K562 (cell line): ENCODE results near the gene STC2. TPM values are rescaled to one million over a fixed set of nuclear protein-coding genes. Genes with fewer than 3 reads are reported as not detected.
A peak's percentile ranks its signal among the peaks of the same experiment; 100 is the strongest.

ENCODE experiments used
- ATAC-seq: fragments of 200-7000 bp; cut with Tn5 transposase; 3 replicates; pipeline ENCODE4 v1.9.1; 2020; ENCODE audit warnings: moderate library complexity
- BruUV-seq: library from RNA; stranded (reverse); fragments of 400-500 nt; replicated peaks from 2 replicates; lab custom pipeline; 2021; lab: Mats Ljungman, UMichigan
- CTCF ChIA-PET: fragments of 300-600 bp; formaldehyde crosslinking; extraction: SDS; loops from one replicate; lab custom pipeline; 2021; ENCODE audit warnings: low intra/inter-chr PET ratio; lab: Yijun Ruan, JAX
- POLR2A ChIA-PET: fragments of 300-600, 350-650 bp; sonication (Branson Sonifier 250); formaldehyde crosslinking; extraction: SDS; loops from one replicate; lab custom pipeline; 2021; ENCODE audit warnings: antibody characterized with exemption, inconsistent platforms; lab: Yijun Ruan, JAX
- DNase-seq, 4 experiments: peaks; one replicate each; pipeline versions ENCODE4 v3.0.0 to v3.0.0-alpha.2; 2011 to 2018; ENCODE audit warnings: low spot score in 3 of 4, mixed read lengths in 3 of 4; ENCODE audit errors: extremely low read depth in 1 of 4
- FAIRE-seq: peaks from 2 replicates; lab custom pipeline; 2011; peaks lifted over from hg19 to GRCh38; lab: Jason Lieb, UNC
- H2AFZ ChIP-seq: 2 replicates; pipeline ENCODE4 v1.6.0; 2011; ENCODE audit warnings: low read depth, low read length, control low read depth, inconsistent platforms
- H3K27ac ChIP-seq: fragments of 200-600 bp; 3 replicates; pipeline ENCODE4 v1.8.0; 2011; ENCODE audit warnings: low read depth, mild to moderate bottlenecking, control low read depth, inconsistent platforms, low read length, moderate library complexity, mixed read lengths; ENCODE audit errors: extremely low read depth
- H3K27me3 ChIP-seq, 2 experiments: fragments of 300-600 bp in 1 of 2; 2 replicates in 1 of 2; 3 replicates in 1 of 2; pipeline versions ENCODE4 v1.6.0 to v1.8.0; 2011; ENCODE audit warnings: inconsistent platforms in 2 of 2, low read length in 2 of 2, mild to moderate bottlenecking in 1 of 2, mixed read lengths in 1 of 2, moderate library complexity in 1 of 2; ENCODE audit not compliant: control insufficient read depth in 2 of 2, insufficient read depth in 2 of 2
- H3K36me3 ChIP-seq: fragments of 300-600 bp; 3 replicates; pipeline ENCODE4 v1.8.0; 2011; ENCODE audit warnings: mild to moderate bottlenecking, low read length, inconsistent platforms; ENCODE audit not compliant: control insufficient read depth, insufficient read depth
- H3K4me1 ChIP-seq, 2 experiments: fragments of 200-600 bp in 1 of 2; replicated peaks in 1 of 2; 2 replicates in 1 of 2; 3 replicates in 1 of 2; pipeline versions ENCODE4 v1.5.1 to v1.8.0; 2011; ENCODE audit warnings: inconsistent platforms in 2 of 2, low read length in 2 of 2, mild to moderate bottlenecking in 1 of 2, mixed read lengths in 1 of 2, moderate library complexity in 1 of 2; ENCODE audit not compliant: control insufficient read depth in 2 of 2, insufficient read depth in 2 of 2
- H3K4me2 ChIP-seq: 2 replicates; pipeline ENCODE4 v1.6.1; 2011; ENCODE audit warnings: low read length, control low read depth, inconsistent platforms, mixed read lengths; ENCODE audit not compliant: insufficient read depth
- H3K4me3 ChIP-seq: fragments of 200-600 bp; sonication (generic), shearing (Covaris generic); 2 replicates; pipeline ENCODE4 v1.5.1; 2016; ENCODE audit warnings: control low read depth, inconsistent platforms
- H3K79me2 ChIP-seq: fragments of 200-600 bp; 3 replicates; pipeline ENCODE4 v1.8.0; 2011; ENCODE audit warnings: low read length, inconsistent platforms; ENCODE audit not compliant: control insufficient read depth, insufficient read depth
- H3K9ac ChIP-seq, 2 experiments: 2 replicates each; pipeline versions ENCODE4 v1.6.0 to v1.6.1; 2011; ENCODE audit warnings: low read depth in 2 of 2, low read length in 2 of 2, control low read depth in 1 of 2, inconsistent platforms in 1 of 2, mild to moderate bottlenecking in 1 of 2, mixed read lengths in 1 of 2; ENCODE audit not compliant: insufficient read depth in 1 of 2
- H3K9me1 ChIP-seq: one replicate; pipeline ENCODE4 v1.6.0; 2011; ENCODE audit warnings: inconsistent platforms, mild to moderate bottlenecking, low read length, moderate library complexity; ENCODE audit not compliant: control insufficient read depth, insufficient read depth
- H3K9me3 ChIP-seq: replicated peaks from 2 replicates; pipeline ENCODE4 v1.5.1; 2011; ENCODE audit warnings: low read depth, low read length, inconsistent platforms; ENCODE audit not compliant: control insufficient read depth, insufficient read depth
- H4K20me1 ChIP-seq: replicated peaks from 2 replicates; pipeline ENCODE4 v1.6.1; 2011; ENCODE audit warnings: low read length, inconsistent platforms, mixed read lengths; ENCODE audit not compliant: control insufficient read depth, insufficient read depth
- CREB3L1 ChIP-seq: fragments of 450-650 bp; IDR thresholded peaks from 2 replicates; pipeline ENCODE4 v1.6.1; 2014; ENCODE audit warnings: low read depth, mild to moderate bottlenecking, moderate library complexity, borderline replicate concordance
- ESRRA ChIP-seq: fragments of 450-650 bp; IDR thresholded peaks from 2 replicates; pipeline ENCODE4 v1.6.1; 2014; ENCODE audit warnings: low read depth, mild to moderate bottlenecking, moderate library complexity, borderline replicate concordance
- HDGF ChIP-seq: fragments of 450-650 bp; IDR thresholded peaks from 2 replicates; pipeline ENCODE4 v1.6.1; 2016
- RFX1 ChIP-seq: fragments of 450-650 bp; IDR thresholded peaks from 2 replicates; pipeline ENCODE4 v1.6.1; 2016; ENCODE audit warnings: mild to moderate bottlenecking, moderate library complexity
- ZC3H11A ChIP-seq: IDR thresholded peaks from 2 replicates; pipeline ENCODE4 v1.6.1; 2012; ENCODE audit warnings: low read depth, low read length, improper control_type of control experiment
- ZNF778 ChIP-seq: fragments of 450-650 bp; formaldehyde crosslinking; IDR thresholded peaks from 2 replicates; pipeline ENCODE4 v1.4.0; 2020; ENCODE audit warnings: mild to moderate bottlenecking, moderate library complexity
- WGBS: fragments of 100-300 bp; shearing (Covaris generic); methylation state at CpG from one replicate; pipeline ENCODE4 v1.1.6; 2016; ENCODE audit warnings: low coverage, mixed read lengths; ENCODE audit not compliant: insufficient coverage; ENCODE audit errors: missing lambda C conversion rate; 5-methylcytosine and 5-hydroxymethylcytosine counted together
- in situ Hi-C: fragments of 300-500 bp; cut with MboI; formaldehyde crosslinking; loops from 4 replicates; pipeline ENCODE4 v1.15.0; 2018; ENCODE audit warnings: inconsistent platforms, mixed read lengths
- intact Hi-C: fragments of 100-400 bp; cut with micrococcal nuclease; formaldehyde crosslinking; loops from 2 replicates; pipeline ENCODE4 v1.14.2; 2022
- polyA plus RNA-seq, 8 experiments: library from polyadenylated mRNA; depleted of rRNA in 4 of 8; stranded (reverse) in 5 of 8; unstranded in 3 of 8; fragments of >200 nt; fragmentation: Nextera tagmentation in 2 of 8; fragmentation: Illumina TruSeq in 1 of 8; extraction: Ambion mirVana in 2 of 8; extraction: Trizol in 1 of 8; gene quantifications; 2 replicates each; pipeline versions ENCODE4 v1.2.1 to v1.2.3, GENCODE V29; 2011 to 2014; ENCODE audit warnings: inconsistent platforms in 1 of 8, missing spikeins in 1 of 8
- total RNA-seq, 7 experiments: library from RNA; depleted of rRNA in 6 of 7; stranded (reverse); fragments of >200 nt in 6 of 7; fragmentation: Illumina TruSeq in 2 of 7; extraction: Trizol in 2 of 7; gene quantifications; 2 replicates each; pipeline versions ENCODE4 v1.2.1 to v1.2.3, GENCODE V29; 2011 to 2021; ENCODE audit warnings: low replicate concordance in 1 of 7
- TF ChIP-seq, protein P1 (sequence below): sonication (generic); formaldehyde crosslinking; IDR thresholded peaks from 2 replicates; pipeline ENCODE4 v1.8.0; 2022; ENCODE audit warnings: mild to moderate bottlenecking, missing genetic modification reagents
- TF ChIP-seq, protein P2 (sequence below): fragments of 250-450 bp; sonication (Bioruptor Pico); IDR thresholded peaks from 2 replicates; pipeline ENCODE4 v1.8.0; 2022; ENCODE audit warnings: inconsistent platforms

Gene STC2
- total and polyA plus RNA-seq, 9 of the 15 experiments (the other 6 are each of a cell fraction or from before 2014, with no cell fraction given): 0.62 to 31.7 (median 7.4) TPM

DNA sequence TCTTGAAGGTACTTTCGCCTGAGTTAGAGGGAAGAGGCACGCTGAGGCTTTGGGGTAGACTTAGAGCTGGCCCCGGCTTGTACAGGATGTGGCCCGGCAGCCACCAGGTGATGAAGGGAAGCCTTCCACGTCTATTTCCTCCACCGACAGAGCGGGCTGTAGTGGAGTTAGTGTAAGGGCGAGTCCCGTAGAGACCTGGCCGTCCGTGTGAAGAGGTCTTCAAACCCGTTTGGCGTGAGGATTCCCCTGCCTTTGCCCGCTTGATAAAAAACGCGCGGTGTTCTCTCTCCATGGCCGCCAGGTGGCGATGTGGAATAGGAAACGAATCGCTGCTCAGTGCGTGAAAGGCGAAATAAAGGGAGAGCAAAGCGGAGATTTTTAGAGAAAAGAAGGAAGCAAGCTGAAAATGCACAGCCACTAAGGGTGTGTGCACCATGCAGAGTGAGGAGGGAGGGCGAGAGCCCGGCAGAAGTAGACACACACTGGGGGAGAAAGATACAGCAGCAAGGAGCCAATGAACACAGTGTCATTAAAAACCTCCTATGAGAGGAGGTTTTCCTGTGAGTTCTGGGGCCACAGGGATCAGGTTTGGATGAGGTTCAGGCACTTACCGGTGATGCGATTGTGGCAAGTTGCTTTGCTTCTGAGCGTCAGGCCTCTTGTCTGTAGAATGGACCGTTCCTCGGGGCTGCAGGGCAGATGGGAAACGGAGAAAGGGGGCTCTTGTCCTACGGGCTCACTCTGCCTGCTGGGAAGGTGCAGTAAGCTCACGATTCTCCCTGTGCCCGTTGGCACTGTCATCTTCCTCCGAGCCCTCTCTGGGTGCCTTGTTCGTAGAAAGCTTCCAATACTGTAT is 34.2 kb downstream of the STC2 start (continued):
- TF ChIP-seq, protein P1, sequence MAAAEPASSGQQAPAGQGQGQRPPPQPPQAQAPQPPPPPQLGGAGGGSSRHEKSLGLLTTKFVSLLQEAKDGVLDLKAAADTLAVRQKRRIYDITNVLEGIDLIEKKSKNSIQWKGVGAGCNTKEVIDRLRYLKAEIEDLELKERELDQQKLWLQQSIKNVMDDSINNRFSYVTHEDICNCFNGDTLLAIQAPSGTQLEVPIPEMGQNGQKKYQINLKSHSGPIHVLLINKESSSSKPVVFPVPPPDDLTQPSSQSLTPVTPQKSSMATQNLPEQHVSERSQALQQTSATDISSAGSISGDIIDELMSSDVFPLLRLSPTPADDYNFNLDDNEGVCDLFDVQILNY: 0 out of 2 replicates have a peak, but pooled peaks have one; percentile 9
- TF ChIP-seq HDGF (0 out of 2 replicates have a peak, but pooled peaks have one; percentile 63), CREB3L1 (0 out of 2 replicates have a peak, but pooled peaks have one; percentile 31)

DNA sequence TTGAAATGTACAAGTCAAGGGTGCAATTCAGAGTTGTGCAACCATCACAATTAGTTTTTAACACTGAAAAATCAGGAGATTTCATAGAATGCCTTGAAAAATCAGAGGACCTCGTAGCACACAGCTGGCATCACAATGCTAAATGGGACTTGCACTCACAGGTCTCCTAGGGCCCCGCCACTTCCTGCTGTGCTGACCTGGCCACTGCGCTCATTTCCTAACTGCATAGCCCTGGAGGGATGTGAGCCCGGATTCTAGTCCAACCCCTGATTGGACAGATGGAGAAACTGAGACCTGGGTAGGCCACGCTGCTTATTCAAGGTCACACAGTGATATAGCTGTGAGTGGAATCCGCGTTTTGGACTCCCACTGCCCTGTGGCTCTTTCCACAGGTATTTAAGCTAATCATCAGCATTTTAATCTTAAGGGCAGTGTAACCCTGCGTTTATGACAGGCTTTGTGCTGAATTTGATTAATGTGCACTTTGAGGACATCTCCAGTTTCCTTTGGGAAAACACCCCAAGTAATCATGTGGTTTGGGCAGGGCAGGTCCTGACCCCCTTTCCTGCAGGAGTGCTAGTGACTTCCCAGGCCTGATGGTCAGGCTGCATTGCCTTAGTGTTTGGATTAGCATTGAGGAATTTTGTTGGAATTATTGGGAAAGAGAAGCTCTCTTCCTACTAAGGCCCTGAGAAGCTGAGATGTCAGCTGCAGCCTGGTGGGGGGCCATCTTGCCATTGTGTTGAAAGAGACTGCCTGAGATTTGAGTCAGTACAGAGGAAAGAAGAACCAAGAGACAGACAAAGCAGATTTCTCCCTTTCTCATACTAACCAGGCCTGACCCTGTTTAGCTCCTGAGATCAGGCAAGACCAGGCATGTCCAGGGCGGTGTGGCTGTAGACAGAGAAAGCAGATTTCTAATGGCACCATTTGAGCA is 36.2 kb downstream of the STC2 start:
- no TSS peak for BruUV-seq
- Histone ChIP-seq H3K79me2 (no peaks in the 10 kb centered on the region), H3K9me1 (no peaks in the 10 kb centered on the region), H4K20me1 (0 out of 2 replicates have a peak, but pooled peaks cover 3% of the 10 kb centered on the region), H3K4me2 (no peak overlapping the region), H3K4me1 (peaks cover 11 to 15% of the 10 kb centered on the region in 2 experiments), H3K27ac (no peak overlapping the region), H3K36me3 (no peaks in the 10 kb centered on the region), H2AFZ (no peak overlapping the region), H3K9me3 (no peaks in the 10 kb centered on the region), H3K27me3 (peaks cover 19 to 48% of the 10 kb centered on the region in 2 experiments), H3K4me3 (no peak overlapping the region), H3K9ac (no peak overlapping the region)
- intact Hi-C loops: loop anchor here (5.0 kb wide), 1 partner anchor 280 kb away; no protein-coding TSS in a partner anchor
- ATAC-seq: no peak
- POLR2A ChIA-PET: no interaction called here
- FAIRE-seq: peak; percentile 19
- WGBS: 14% methylated on average over 9 of the region's 9 CpGs
- DNase-seq: no peak
- CTCF ChIA-PET: interaction anchor here (4.4 kb wide), 1 partner anchor 40 kb away, joined by 86 read pairs; no protein-coding TSS in a partner anchor
- in situ Hi-C loops: loop anchor here (5.0 kb wide), 2 partner anchors 40 to 275 kb away; no protein-coding TSS in a partner anchor
- TF ChIP-seq ESRRA: no peak
- TF ChIP-seq ZC3H11A: no peak
- no peak for TF ChIP-seq RFX1
- TF ChIP-seq, protein P2, sequence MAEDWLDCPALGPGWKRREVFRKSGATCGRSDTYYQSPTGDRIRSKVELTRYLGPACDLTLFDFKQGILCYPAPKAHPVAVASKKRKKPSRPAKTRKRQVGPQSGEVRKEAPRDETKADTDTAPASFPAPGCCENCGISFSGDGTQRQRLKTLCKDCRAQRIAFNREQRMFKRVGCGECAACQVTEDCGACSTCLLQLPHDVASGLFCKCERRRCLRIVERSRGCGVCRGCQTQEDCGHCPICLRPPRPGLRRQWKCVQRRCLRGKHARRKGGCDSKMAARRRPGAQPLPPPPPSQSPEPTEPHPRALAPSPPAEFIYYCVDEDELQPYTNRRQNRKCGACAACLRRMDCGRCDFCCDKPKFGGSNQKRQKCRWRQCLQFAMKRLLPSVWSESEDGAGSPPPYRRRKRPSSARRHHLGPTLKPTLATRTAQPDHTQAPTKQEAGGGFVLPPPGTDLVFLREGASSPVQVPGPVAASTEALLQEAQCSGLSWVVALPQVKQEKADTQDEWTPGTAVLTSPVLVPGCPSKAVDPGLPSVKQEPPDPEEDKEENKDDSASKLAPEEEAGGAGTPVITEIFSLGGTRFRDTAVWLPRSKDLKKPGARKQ: no peak
- TF ChIP-seq ZNF778: no peak
